ENCODE results near the gene GRHL3.

Gene GRHL3

GRCh38 chr1:24338447-24338846 is 19.3 kb downstream of the GRHL3 start:
- DNase-seq (ENCODE audit: low spot score): no peak
- in situ Hi-C loops (cut with MboI; ENCODE audit: low pct_unique_long_range_greater_than_20kb, low sequenced_read_pairs, unreplicated experiment): no loop called here

GRCh38 chr1:24339996-24340395 is 20.8 kb downstream of the GRHL3 start:
- in situ Hi-C loops (cut with MboI; ENCODE audit: low pct_unique_long_range_greater_than_20kb, low sequenced_read_pairs, unreplicated experiment): no loop called here
- TF ChIP-seq CTCF (IDR thresholded peaks at IDR 0.05; ENCODE audit: extremely low read depth, insufficient read depth, missing control alignments): no peak
- DNase-seq (ENCODE audit: low spot score): no peak

More at GRCh38 chr1:24338447-24338846, 19.3 kb downstream of the GRHL3 start:
- no peak for TF ChIP-seq CTCF (IDR thresholded peaks at IDR 0.05; ENCODE audit: extremely low read depth, insufficient read depth, missing control alignments)

GRCh38 chr1:24340770-24341169 is 21.6 kb downstream of the GRHL3 start:
- in situ Hi-C loops (cut with MboI; ENCODE audit: low pct_unique_long_range_greater_than_20kb, low sequenced_read_pairs, unreplicated experiment): no loop called here
- no peak for TF ChIP-seq CTCF (IDR thresholded peaks at IDR 0.05; ENCODE audit: extremely low read depth, insufficient read depth, missing control alignments)

GRCh38 chr1:24341260-24341659 is 22.1 kb downstream of the GRHL3 start:
- DNase-seq (ENCODE audit: low spot score): no peak
- TF ChIP-seq CTCF (IDR thresholded peaks at IDR 0.05; ENCODE audit: extremely low read depth, insufficient read depth, missing control alignments): no peak
- in situ Hi-C loops (cut with MboI; ENCODE audit: low pct_unique_long_range_greater_than_20kb, low sequenced_read_pairs, unreplicated experiment): no loop called here

More at GRCh38 chr1:24340770-24341169, 21.6 kb downstream of the GRHL3 start:
- DNase-seq (ENCODE audit: low spot score): no peak

- in situ Hi-C loops (cut with MboI; ENCODE audit: low pct_unique_long_range_greater_than_20kb, low sequenced_read_pairs, unreplicated experiment): no loop called here
- DNase-seq (ENCODE audit: low spot score): no peak
- no peak for TF ChIP-seq CTCF (IDR thresholded peaks at IDR 0.05; ENCODE audit: extremely low read depth, insufficient read depth, missing control alignments)
These were observed 24.4 kb downstream of the GRHL3 start for GRCh38 chr1:24343412-24344089.

- in situ Hi-C loops (cut with MboI; ENCODE audit: low pct_unique_long_range_greater_than_20kb, low sequenced_read_pairs, unreplicated experiment): no loop called here
- DNase-seq (ENCODE audit: low spot score): no peak
These were observed 25.1 kb downstream of the GRHL3 start for GRCh38 chr1:24344090-24344742.

More at GRCh38 chr1:24344090-24344742, 25.1 kb downstream of the GRHL3 start:
- TF ChIP-seq CTCF (IDR thresholded peaks at IDR 0.05; ENCODE audit: extremely low read depth, insufficient read depth, missing control alignments): no peak
